ENCODE data around the gene NGFR. TPM values are rescaled to one million over a fixed set of nuclear protein-coding genes. Genes with fewer than 3 reads are reported as not detected.

The NGFR gene
- total RNA-seq, 1 experiment from 2014 or later: 1.6 TPM

GRCh38 chr17:49450735-49451134 is 44.4 kb upstream of the NGFR start:
- Histone ChIP-seq H3K36me3 (ENCODE audit: control insufficient read depth, insufficient read depth, low read length) (no peaks in the 10 kb centered on the region), H3K27ac (ENCODE audit: low read length) (no peak overlapping the region), H3K4me3 (ENCODE audit: low read depth in 2 of 2, low read length in 2 of 2) (no peak overlapping the region), H3K9me3 (ENCODE audit: control insufficient read depth, insufficient read depth, low read depth, low read length) (no peaks in the 10 kb centered on the region), H3K4me1 (ENCODE audit: control insufficient read depth, insufficient read depth, low read length) (no peaks in the 10 kb centered on the region; the same call in 1 of the 2 replicates), H3K27me3 (ENCODE audit: control insufficient read depth, insufficient read depth, low read length) (peaks cover 3% of the 10 kb centered on the region; the same call in 1 of the 2 replicates)
- no TSS peak for BruUV-seq (replicated peaks)
- ChIA-PET CTCF (interaction anchor here (0.6 kb wide), 1 partner anchor 15 kb away, joined by 7 read pairs; no protein-coding TSS in a partner anchor), POLR2A (no interaction called here)
- TF ChIP-seq POLR2AphosphoS5 (IDR thresholded peaks at IDR 0.05; ENCODE audit: low read depth, low read length): no peak
- in situ Hi-C loops (cut with HindIII; ENCODE audit: low pct_unique_long_range_greater_than_20kb, low sequenced_read_pairs) (no loop called here), intact Hi-C loops (cut with micrococcal nuclease; ENCODE audit: unreplicated experiment) (no loop called here)
- no peak for ATAC-seq
- DNase-seq (ENCODE audit: low read depth, low spot score): no peak

DNA sequence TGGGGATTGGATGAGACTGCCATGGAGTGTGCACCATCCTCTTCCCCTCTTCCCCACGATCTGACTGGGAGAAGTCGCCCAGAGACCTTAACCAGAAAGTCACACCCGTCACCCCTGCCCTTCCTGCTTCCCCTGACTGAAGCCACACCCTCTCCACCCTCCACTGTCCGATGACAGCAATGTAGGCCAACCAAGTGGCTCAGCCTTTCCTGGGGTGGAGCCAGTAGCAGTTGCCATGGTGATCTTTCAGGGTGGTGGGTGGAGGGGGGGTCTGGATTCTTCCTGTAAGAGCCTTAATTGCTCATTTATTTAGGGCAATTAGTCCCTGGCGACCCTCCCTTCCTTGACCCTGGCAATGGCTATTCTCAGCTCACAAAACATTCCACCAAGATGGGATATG is 42.9 kb upstream of the NGFR start:
- no TSS peak for BruUV-seq (replicated peaks)
- H3K36me3 ChIP-seq (ENCODE audit: control insufficient read depth, insufficient read depth, low read length): no peaks in the 10 kb centered on the region
- H3K27me3 ChIP-seq (ENCODE audit: control insufficient read depth, insufficient read depth, low read length): no peaks in the 10 kb centered on the region
- TF ChIP-seq POLR2AphosphoS5 (IDR thresholded peaks at IDR 0.05; ENCODE audit: low read depth, low read length): no peak
- TF ChIP-seq SIN3A (IDR thresholded peaks at IDR 0.05; ENCODE audit: borderline replicate concordance, insufficient read depth, low read depth, low read length): no peak
- TF ChIP-seq, protein P1, sequence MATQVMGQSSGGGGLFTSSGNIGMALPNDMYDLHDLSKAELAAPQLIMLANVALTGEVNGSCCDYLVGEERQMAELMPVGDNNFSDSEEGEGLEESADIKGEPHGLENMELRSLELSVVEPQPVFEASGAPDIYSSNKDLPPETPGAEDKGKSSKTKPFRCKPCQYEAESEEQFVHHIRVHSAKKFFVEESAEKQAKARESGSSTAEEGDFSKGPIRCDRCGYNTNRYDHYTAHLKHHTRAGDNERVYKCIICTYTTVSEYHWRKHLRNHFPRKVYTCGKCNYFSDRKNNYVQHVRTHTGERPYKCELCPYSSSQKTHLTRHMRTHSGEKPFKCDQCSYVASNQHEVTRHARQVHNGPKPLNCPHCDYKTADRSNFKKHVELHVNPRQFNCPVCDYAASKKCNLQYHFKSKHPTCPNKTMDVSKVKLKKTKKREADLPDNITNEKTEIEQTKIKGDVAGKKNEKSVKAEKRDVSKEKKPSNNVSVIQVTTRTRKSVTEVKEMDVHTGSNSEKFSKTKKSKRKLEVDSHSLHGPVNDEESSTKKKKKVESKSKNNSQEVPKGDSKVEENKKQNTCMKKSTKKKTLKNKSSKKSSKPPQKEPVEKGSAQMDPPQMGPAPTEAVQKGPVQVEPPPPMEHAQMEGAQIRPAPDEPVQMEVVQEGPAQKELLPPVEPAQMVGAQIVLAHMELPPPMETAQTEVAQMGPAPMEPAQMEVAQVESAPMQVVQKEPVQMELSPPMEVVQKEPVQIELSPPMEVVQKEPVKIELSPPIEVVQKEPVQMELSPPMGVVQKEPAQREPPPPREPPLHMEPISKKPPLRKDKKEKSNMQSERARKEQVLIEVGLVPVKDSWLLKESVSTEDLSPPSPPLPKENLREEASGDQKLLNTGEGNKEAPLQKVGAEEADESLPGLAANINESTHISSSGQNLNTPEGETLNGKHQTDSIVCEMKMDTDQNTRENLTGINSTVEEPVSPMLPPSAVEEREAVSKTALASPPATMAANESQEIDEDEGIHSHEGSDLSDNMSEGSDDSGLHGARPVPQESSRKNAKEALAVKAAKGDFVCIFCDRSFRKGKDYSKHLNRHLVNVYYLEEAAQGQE (IDR thresholded peaks at IDR 0.05; ENCODE audit: insufficient read depth in 1 of 2, low read depth in 2 of 2, low read length in 1 of 2): no peak
- TF ChIP-seq TCF7L2 (IDR thresholded peaks at IDR 0.05; ENCODE audit: low read depth, low read length): no peak
- DNase-seq (ENCODE audit: low read depth, low spot score): no peak
- H3K27ac ChIP-seq (ENCODE audit: low read length): no peak overlapping the region
- H3K9me3 ChIP-seq (ENCODE audit: control insufficient read depth, insufficient read depth, low read depth, low read length): no peaks in the 10 kb centered on the region
- in situ Hi-C loops (cut with HindIII; ENCODE audit: low pct_unique_long_range_greater_than_20kb, low sequenced_read_pairs): no loop called here
- intact Hi-C loops (cut with micrococcal nuclease; ENCODE audit: unreplicated experiment): no loop called here
- POLR2A ChIA-PET: no interaction called here
- ATAC-seq: no peak
- no peak overlapping the region for H3K4me3 ChIP-seq (ENCODE audit: low read depth in 2 of 2, low read length in 2 of 2)
- CTCF ChIA-PET: no interaction called here
- H3K4me1 ChIP-seq (ENCODE audit: control insufficient read depth, insufficient read depth, low read length): no peaks in the 10 kb centered on the region; the same call in 1 of the 2 replicates

DNA sequence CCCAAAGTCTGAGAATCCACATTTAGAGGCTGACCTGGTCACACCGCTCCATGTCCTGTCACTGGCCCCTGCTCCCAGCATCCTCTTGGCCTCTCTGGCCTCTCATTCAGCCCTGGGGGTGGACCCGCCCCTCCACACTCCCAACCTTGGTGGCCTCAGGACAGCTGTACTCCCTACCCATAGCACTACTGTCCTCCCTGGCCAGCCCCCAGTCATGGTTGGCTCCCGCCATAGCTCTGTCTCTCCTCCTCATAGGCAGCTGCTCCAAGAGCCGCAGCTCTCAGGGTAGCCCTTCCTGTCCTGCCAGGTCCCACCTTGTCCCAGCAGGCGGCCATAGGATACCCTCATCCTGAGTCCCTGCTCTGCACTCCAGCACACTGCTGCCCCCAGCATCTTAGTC is 42.4 kb upstream of the NGFR start:
- no peak overlapping the region for H3K27ac ChIP-seq (ENCODE audit: low read length)
- BruUV-seq (replicated peaks): no TSS peak
- ATAC-seq (no peak), DNase-seq (ENCODE audit: low read depth, low spot score) (no peak)
- peaks cover 3% of the 10 kb centered on the region; the same call in 1 of the 2 replicates for H3K27me3 ChIP-seq (ENCODE audit: control insufficient read depth, insufficient read depth, low read length)
- no peak overlapping the region for H3K4me3 ChIP-seq (ENCODE audit: low read depth in 2 of 2, low read length in 2 of 2)
- no peaks in the 10 kb centered on the region for H3K9me3 ChIP-seq (ENCODE audit: control insufficient read depth, insufficient read depth, low read depth, low read length)
- ChIA-PET POLR2A (no interaction called here), CTCF (no interaction called here)
- TF ChIP-seq TCF7L2 (IDR thresholded peaks at IDR 0.05; ENCODE audit: low read depth, low read length) (no peak), SIN3A (IDR thresholded peaks at IDR 0.05; ENCODE audit: borderline replicate concordance, insufficient read depth, low read depth, low read length) (no peak), POLR2AphosphoS5 (IDR thresholded peaks at IDR 0.05; ENCODE audit: low read depth, low read length) (no peak)
- no peaks in the 10 kb centered on the region; the same call in 1 of the 2 replicates for H3K4me1 ChIP-seq (ENCODE audit: control insufficient read depth, insufficient read depth, low read length)
- no peaks in the 10 kb centered on the region for H3K36me3 ChIP-seq (ENCODE audit: control insufficient read depth, insufficient read depth, low read length)
- in situ Hi-C loops (cut with HindIII; ENCODE audit: low pct_unique_long_range_greater_than_20kb, low sequenced_read_pairs) (no loop called here), intact Hi-C loops (cut with micrococcal nuclease; ENCODE audit: unreplicated experiment) (no loop called here)
